Activated B cell treated with CpG ODN at 0.5 μM for 24 hours (primary cell): Measurements from ENCODE around the gene ETS1. TPM values are rescaled to one million over a fixed set of nuclear protein-coding genes. Genes with fewer than 3 reads are reported as not detected.

Experiments
- ATAC-seq: fragments of 200-7000 bp; cut with Tn5 transposase; one replicate; pipeline ENCODE4 v1.10.0; 2021; ENCODE audit warnings: low read depth, mild to moderate bottlenecking, moderate library complexity
- CTCF ChIA-PET: fragments of 350-600 bp; sonication (Branson Sonifier 250); formaldehyde crosslinking; loops from one replicate; lab custom pipeline; 2021; ENCODE audit warnings: antibody characterized with exemption; lab: Charles Lee
- POLR2A ChIA-PET: fragments of 350-600 bp; sonication (Branson Sonifier 250); formaldehyde crosslinking; loops from one replicate; lab custom pipeline; 2021; ENCODE audit warnings: antibody characterized with exemption; lab: Charles Lee
- DNase-seq: peaks from one replicate; pipeline ENCODE4 v3.0.0; 2022
- H3K27ac Mint-ChIP-seq: one replicate; pipeline ENCODE4 v1.8.0; 2020; ENCODE audit warnings: mixed read lengths
- H3K27me3 Mint-ChIP-seq: one replicate; pipeline ENCODE4 v1.8.0; 2021; ENCODE audit warnings: mixed read lengths
- H3K36me3 Mint-ChIP-seq: one replicate; pipeline ENCODE4 v1.8.0; 2021; ENCODE audit warnings: low read depth, mixed read lengths
- H3K4me1 Mint-ChIP-seq: one replicate; pipeline ENCODE4 v1.8.0; 2021; ENCODE audit warnings: mixed read lengths
- H3K4me3 Mint-ChIP-seq: one replicate; pipeline ENCODE4 v1.8.0; 2020; ENCODE audit warnings: mild to moderate bottlenecking, mixed read lengths
- H3K9me3 Mint-ChIP-seq: one replicate; pipeline ENCODE4 v1.8.0; 2020; ENCODE audit warnings: mixed read lengths
- intact Hi-C: fragments of 100-400 bp; cut with micrococcal nuclease; formaldehyde crosslinking; loops from one replicate; pipeline ENCODE4 v1.15.1; 2024
- total RNA-seq: library from RNA; stranded (reverse); gene quantifications from 2 replicates; pipeline ENCODE4 v1.2.3, GENCODE V29; 2022
- TF ChIP-seq, protein P1 (sequence below): fragments of 200-600 bp; IDR thresholded peaks from one replicate; pipeline ENCODE4 v1.8.0; 2022; ENCODE audit warnings: antibody characterized with exemption, mild to moderate bottlenecking

Gene ETS1
- total RNA-seq, 1 donor from 2014 or later = 301 TPM

DNA sequence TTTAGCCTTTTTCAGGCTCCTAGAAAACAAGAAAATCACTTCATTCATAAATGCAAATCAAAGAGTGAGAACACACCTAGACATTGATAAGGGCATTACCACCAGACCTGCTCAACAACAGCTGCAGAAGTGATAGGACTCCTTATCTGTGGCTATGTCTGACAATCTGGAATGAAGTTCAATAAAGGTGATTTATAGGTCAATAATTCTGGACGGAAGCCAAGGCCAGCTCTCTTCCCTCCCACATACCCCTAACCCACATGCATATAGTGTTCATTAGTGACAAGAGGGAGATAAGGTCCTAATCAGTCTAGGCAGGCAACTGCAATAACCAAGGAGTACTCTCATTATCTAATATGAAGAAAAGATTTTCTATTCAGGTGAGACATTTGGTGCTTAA, 111.3 kb downstream of the ETS1 start:
- no peak overlapping the region for H3K4me3 Mint-ChIP-seq
- POLR2A ChIA-PET = interaction anchor here (0.6 to 10.5 kb wide), 5 partner anchors 21 to 185 kb away, joined by 4 to 221 read pairs (median 95); no protein-coding TSS in a partner anchor
- intact Hi-C loops = no loop called here
- TF ChIP-seq, protein P1, sequence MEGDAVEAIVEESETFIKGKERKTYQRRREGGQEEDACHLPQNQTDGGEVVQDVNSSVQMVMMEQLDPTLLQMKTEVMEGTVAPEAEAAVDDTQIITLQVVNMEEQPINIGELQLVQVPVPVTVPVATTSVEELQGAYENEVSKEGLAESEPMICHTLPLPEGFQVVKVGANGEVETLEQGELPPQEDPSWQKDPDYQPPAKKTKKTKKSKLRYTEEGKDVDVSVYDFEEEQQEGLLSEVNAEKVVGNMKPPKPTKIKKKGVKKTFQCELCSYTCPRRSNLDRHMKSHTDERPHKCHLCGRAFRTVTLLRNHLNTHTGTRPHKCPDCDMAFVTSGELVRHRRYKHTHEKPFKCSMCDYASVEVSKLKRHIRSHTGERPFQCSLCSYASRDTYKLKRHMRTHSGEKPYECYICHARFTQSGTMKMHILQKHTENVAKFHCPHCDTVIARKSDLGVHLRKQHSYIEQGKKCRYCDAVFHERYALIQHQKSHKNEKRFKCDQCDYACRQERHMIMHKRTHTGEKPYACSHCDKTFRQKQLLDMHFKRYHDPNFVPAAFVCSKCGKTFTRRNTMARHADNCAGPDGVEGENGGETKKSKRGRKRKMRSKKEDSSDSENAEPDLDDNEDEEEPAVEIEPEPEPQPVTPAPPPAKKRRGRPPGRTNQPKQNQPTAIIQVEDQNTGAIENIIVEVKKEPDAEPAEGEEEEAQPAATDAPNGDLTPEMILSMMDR = no peak
- no peak for ATAC-seq
- H3K9me3 Mint-ChIP-seq = no peaks in the 10 kb centered on the region
- CTCF ChIA-PET = no interaction called here
- peak overlapping the region; percentile 89 for H3K27ac Mint-ChIP-seq
- H3K27me3 Mint-ChIP-seq = no peaks in the 10 kb centered on the region
- H3K36me3 Mint-ChIP-seq = peaks cover 96% of the 10 kb centered on the region
- H3K4me1 Mint-ChIP-seq = peaks cover 99% of the 10 kb centered on the region
- no peak for DNase-seq

DNA sequence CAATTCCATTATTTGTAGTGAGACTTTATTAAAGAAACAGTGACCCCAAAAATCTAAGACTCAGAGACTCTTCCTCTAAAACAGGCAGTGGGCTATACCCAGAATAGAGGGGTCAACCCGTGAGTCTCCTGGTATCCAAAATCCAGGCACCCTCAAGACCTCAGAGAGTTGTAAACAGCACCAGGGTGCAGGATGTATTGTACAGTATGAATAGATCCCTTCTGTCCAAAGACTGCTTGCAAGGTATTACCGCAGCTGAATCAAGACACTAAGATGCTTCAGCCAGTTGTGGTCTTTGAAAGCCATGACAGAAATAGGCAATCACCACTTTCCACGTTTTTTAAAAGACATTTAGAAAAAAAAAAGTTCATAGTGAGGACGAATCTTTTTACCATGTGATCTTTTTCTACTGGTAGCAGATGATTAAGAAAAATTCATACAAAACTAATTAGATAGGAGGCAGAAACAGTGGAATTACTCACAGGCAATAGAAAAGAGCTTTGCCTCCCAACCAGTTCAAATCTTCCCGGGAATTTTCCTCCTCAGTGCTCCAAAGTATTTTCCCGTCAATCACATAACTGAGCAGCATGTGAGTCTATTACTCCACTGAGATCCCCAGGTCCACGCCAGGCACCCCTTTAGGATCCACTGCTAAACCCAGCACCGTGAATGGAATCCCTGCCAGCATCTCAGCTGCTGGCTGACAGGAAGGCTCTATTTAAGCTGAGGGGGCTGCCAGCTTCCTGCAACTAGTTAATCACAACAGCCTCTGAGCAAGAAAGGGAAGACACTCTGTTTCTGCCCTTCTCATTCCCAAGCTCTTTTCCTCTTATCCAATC, 113.1 kb downstream of the ETS1 start:
- Mint-ChIP-seq H3K9me3 (no peaks in the 10 kb centered on the region), H3K27ac (peak overlapping the region; percentile 89), H3K27me3 (no peaks in the 10 kb centered on the region), H3K4me1 (peaks cover 99% of the 10 kb centered on the region), H3K36me3 (peaks cover 89% of the 10 kb centered on the region), H3K4me3 (peak overlapping the region; percentile 63)
- intact Hi-C loops = loop anchor here (5.0 kb wide), 2 partner anchors 277 to 358 kb away; no protein-coding TSS in a partner anchor
- CTCF ChIA-PET = interaction anchor here (0.9 to 2.7 kb wide), 8 partner anchors 8 to 185 kb away, joined by 3 to 17 read pairs (median 4); no protein-coding TSS in a partner anchor
- no peak for ATAC-seq
- no peak for DNase-seq
- TF ChIP-seq, protein P1 = no peak
- POLR2A ChIA-PET = interaction anchor here (0.6 to 10.5 kb wide), 16 partner anchors 9 to 431 kb away, joined by 3 to 221 read pairs (median 6); no protein-coding TSS in a partner anchor

DNA sequence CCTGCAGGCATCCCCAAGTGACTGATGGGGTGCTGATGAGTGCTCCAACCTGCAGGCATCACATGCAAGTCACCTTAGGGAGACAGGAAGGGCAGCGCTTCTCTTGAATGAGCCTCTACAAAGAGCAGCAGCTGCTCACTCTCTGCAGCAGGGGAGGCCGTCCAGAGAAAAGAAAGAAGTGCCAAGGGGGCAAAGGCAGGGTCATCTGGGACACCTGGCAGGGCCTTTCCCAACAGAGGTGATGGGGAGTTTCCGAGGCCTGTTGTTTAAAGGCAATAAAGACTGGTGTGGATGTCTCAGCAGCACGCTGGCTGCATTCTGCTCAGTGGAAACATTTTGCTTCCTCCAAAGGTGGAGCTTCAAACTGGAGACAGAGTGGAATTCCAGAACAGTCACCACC, 113.7 kb downstream of the ETS1 start:
- intact Hi-C loops = loop anchor here (5.0 kb wide), 2 partner anchors 276 to 359 kb away; no protein-coding TSS in a partner anchor
- ATAC-seq = peak; percentile 25
- POLR2A ChIA-PET = interaction anchor here (0.8 to 10.5 kb wide), 13 partner anchors 10 to 301 kb away, joined by 3 to 221 read pairs (median 12); no protein-coding TSS in a partner anchor

DNA sequence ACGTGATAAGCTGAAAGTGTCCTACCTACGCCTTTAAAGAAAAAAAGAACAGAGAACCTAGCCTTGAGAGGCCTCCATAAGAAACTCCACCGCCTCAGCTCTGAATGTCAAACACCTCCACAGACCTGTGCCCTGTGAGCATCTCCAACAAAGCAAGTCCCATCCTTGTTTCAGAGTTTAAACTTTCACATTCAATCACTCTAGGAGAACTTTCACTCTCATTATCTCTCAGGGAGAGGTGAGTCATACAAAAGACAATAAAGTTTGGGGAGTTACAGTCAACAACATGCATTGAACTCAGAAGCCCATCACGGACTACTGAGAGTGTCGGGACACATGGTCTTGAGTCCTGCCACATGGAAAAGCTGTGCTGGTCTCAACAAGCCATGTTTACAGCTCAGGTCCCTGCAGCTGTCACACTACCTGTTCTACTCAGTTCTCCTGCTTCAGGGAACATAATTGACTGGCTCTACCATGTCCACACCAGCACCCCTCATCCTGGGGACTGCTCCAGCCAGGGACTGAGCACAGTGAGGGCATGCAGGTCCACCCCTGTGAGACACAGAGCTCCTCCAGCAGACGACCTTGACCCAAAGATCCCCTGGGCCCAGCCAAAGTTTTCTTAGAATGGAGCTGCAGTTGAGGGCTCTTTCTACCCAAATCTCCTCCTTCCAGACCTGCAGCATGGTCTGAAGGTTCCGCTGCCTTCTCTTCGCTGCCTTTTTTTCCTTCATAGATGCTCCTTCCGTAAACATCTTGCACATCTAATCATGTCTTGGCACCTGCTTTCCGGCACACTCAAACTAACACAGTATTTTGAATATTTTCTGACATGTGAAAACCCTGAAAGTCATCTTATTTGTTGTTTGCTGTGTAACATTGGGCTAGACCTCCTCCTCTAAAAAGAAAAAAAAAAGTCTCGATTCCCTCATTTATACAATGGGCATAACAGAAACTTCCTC, 114.9 kb downstream of the ETS1 start:
- Mint-ChIP-seq H3K9me3 (no peaks in the 10 kb centered on the region), H3K27ac (peak overlapping the region; percentile 89), H3K27me3 (no peaks in the 10 kb centered on the region), H3K4me3 (peak overlapping the region; percentile 60), H3K4me1 (peaks cover 100% of the 10 kb centered on the region), H3K36me3 (peaks cover 89% of the 10 kb centered on the region)
- TF ChIP-seq, protein P1 = no peak
- DNase-seq = no peak
- ChIA-PET POLR2A (interaction anchor here (0.5 to 10.5 kb wide), 28 partner anchors 11 to 358 kb away, joined by 3 to 221 read pairs (median 5); no protein-coding TSS in a partner anchor), CTCF (interaction anchor here (0.8 to 2.7 kb wide), 13 partner anchors 7 to 183 kb away, joined by 3 to 17 read pairs (median 4); no protein-coding TSS in a partner anchor)
- intact Hi-C loops = loop anchor here (1.0 to 5.0 kb wide), 4 partner anchors 25 to 360 kb away; no protein-coding TSS in a partner anchor
- ATAC-seq = peak; percentile 26

More for the DNA sequence above, 113.7 kb downstream of the ETS1 start:
- CTCF ChIA-PET = interaction anchor here (0.8 to 2.7 kb wide), 8 partner anchors 9 to 184 kb away, joined by 3 to 17 read pairs (median 4); no protein-coding TSS in a partner anchor
- H3K27me3 Mint-ChIP-seq = no peaks in the 10 kb centered on the region
- DNase-seq = no peak
- H3K4me1 Mint-ChIP-seq = peaks cover 99% of the 10 kb centered on the region
- H3K36me3 Mint-ChIP-seq = peaks cover 88% of the 10 kb centered on the region
- H3K4me3 Mint-ChIP-seq = peak overlapping the region; percentile 63
- no peaks in the 10 kb centered on the region for H3K9me3 Mint-ChIP-seq
- TF ChIP-seq, protein P1 = no peak
- peak overlapping the region; percentile 89 for H3K27ac Mint-ChIP-seq
